Natural killer cell (primary cell): ENCODE measurements around the gene USP48. TPM values are rescaled to one million over a fixed set of nuclear protein-coding genes. Genes with fewer than 3 reads are reported as not detected.

ENCODE experiments used
- ATAC-seq, 3 donors: fragments of 150-1000 bp in 2 of 3; fragments of 200-7000 bp in 1 of 3; cut with Tn5 transposase; 1 replicate in 1 of 3; 2 replicates in 2 of 3; pipeline ENCODE4 v1.10.0; 2021; ENCODE audit warnings: mild to moderate bottlenecking in 2 of 3, moderate library complexity in 2 of 3
- DNase-seq, 2 donors: peaks; one replicate each; pipeline versions ENCODE4 v3.0.0 to v3.0.0-alpha.2; 2013 to 2021; ENCODE audit warnings: mixed read lengths in 1 of 2
- H3K27ac ChIP-seq: one replicate; pipeline ENCODE4 v1.5.1; 2013; ENCODE audit warnings: mild to moderate bottlenecking, low read length
- H3K27me3 ChIP-seq: one replicate; pipeline ENCODE4 v1.6.1; 2013; ENCODE audit warnings: low read length; ENCODE audit not compliant: control insufficient read depth, insufficient read depth
- H3K36me3 ChIP-seq: one replicate; pipeline ENCODE4 v1.6.1; 2013; ENCODE audit warnings: low read length; ENCODE audit not compliant: control insufficient read depth, insufficient read depth
- H3K4me1 ChIP-seq: one replicate; pipeline ENCODE4 v1.6.1; 2013; ENCODE audit warnings: low read length; ENCODE audit not compliant: control insufficient read depth, insufficient read depth
- H3K4me3 ChIP-seq: one replicate; pipeline ENCODE4 v1.5.1; 2013; ENCODE audit warnings: low read length
- H3K9me3 ChIP-seq: one replicate; pipeline ENCODE4 v1.6.1; 2013; ENCODE audit warnings: low read length; ENCODE audit not compliant: control insufficient read depth, insufficient read depth
- H3K27ac Mint-ChIP-seq, 2 donors: one replicate each; pipeline ENCODE4 v1.8.0; 2022; ENCODE audit warnings: mild to moderate bottlenecking in 2 of 2, mixed read lengths in 2 of 2, moderate library complexity in 1 of 2
- H3K27me3 Mint-ChIP-seq, 2 donors: one replicate each; pipeline ENCODE4 v1.8.0; 2022; ENCODE audit warnings: low read depth in 2 of 2, mixed read lengths in 2 of 2
- H3K36me3 Mint-ChIP-seq: one replicate; pipeline ENCODE4 v1.8.0; 2022; ENCODE audit warnings: mixed read lengths
- H3K4me1 Mint-ChIP-seq, 2 donors: one replicate each; pipeline ENCODE4 v1.8.0; 2022; ENCODE audit warnings: mixed read lengths in 2 of 2
- H3K4me3 Mint-ChIP-seq: one replicate; pipeline ENCODE4 v1.8.0; 2022; ENCODE audit warnings: mild to moderate bottlenecking, moderate library complexity, mixed read lengths
- H3K9me3 Mint-ChIP-seq, 2 donors: one replicate each; pipeline ENCODE4 v1.8.0; 2022; ENCODE audit warnings: mixed read lengths in 2 of 2
- CTCF ChIP-seq: fragments of 200-600 bp; IDR thresholded peaks from one replicate; pipeline ENCODE4 v1.8.0; 2022; ENCODE audit warnings: antibody characterized with exemption
- whole genome bisulfite sequencing: methylation state at CpG from one replicate; pipeline ENCODE4 v1.1.7; 2013; ENCODE audit warnings: missing lambda C conversion rate; ENCODE audit not compliant: insufficient coverage; 5-methylcytosine and 5-hydroxymethylcytosine counted together
- intact Hi-C: fragments of 100-400 bp; cut with micrococcal nuclease; formaldehyde crosslinking; loops from one replicate; pipeline ENCODE4 v1.14.2; 2022
- total RNA-seq, 4 donors: library from RNA; stranded (reverse); fragments of 120-200 nt in 1 of 4; gene quantifications; one replicate each; pipeline versions ENCODE4 v1.2.3 to v1.2.4, GENCODE V29; 2013 to 2022

Gene USP48
- total RNA-seq, 3 donors from 2014 or later (not counting 1 experiment from before 2014, with no cell fraction given): 71.4 to 127 (median 90.5) TPM

GRCh38 chr1:21655259-21655658 is 127.7 kb downstream of the USP48 start:
- Mint-ChIP-seq H3K9me3 (no peaks in the 10 kb centered on the region), H3K27me3 (peaks cover 7 to 27% of the 10 kb centered on the region in 2 donors), H3K4me1 (peaks cover 6 to 26% of the 10 kb centered on the region in 2 donors), H3K4me3 (no peak overlapping the region), H3K27ac (no peak overlapping the region), H3K36me3 (no peaks in the 10 kb centered on the region)
- Histone ChIP-seq H3K27me3 (peaks cover 19% of the 10 kb centered on the region), H3K4me1 (peaks cover 21% of the 10 kb centered on the region), H3K27ac (no peak overlapping the region), H3K9me3 (no peaks in the 10 kb centered on the region), H3K4me3 (no peak overlapping the region), H3K36me3 (no peaks in the 10 kb centered on the region)
- ATAC-seq (no peak), DNase-seq (no peak)
- TF ChIP-seq CTCF: no peak
- 87% methylated on average over 4 of the region's 4 CpGs for WGBS
- intact Hi-C loops: loop anchor here (10.0 kb wide), 1 partner anchor 400 kb away; no protein-coding TSS in a partner anchor

GRCh38 chr1:21654209-21654608 is 128.7 kb downstream of the USP48 start:
- WGBS: 97% methylated on average over 6 of the region's 6 CpGs
- Mint-ChIP-seq H3K27me3 (peaks cover 10 to 25% of the 10 kb centered on the region in 2 donors), H3K9me3 (no peaks in the 10 kb centered on the region), H3K36me3 (no peaks in the 10 kb centered on the region), H3K4me1 (peaks cover 6 to 18% of the 10 kb centered on the region in 2 donors), H3K4me3 (no peak overlapping the region), H3K27ac (no peak overlapping the region)
- no peak for TF ChIP-seq CTCF
- Histone ChIP-seq H3K9me3 (no peaks in the 10 kb centered on the region), H3K4me3 (no peak overlapping the region), H3K27me3 (peaks cover 13% of the 10 kb centered on the region), H3K4me1 (peaks cover 14% of the 10 kb centered on the region), H3K36me3 (no peaks in the 10 kb centered on the region), H3K27ac (no peak overlapping the region)
- DNase-seq (no peak), ATAC-seq (no peak)
- intact Hi-C loops: loop anchor here (10.0 kb wide), 1 partner anchor 399 kb away; no protein-coding TSS in a partner anchor

GRCh38 chr1:21653744-21654100 is 129.2 kb downstream of the USP48 start:
- DNase-seq (no peak), ATAC-seq (no peak)
- no peaks in the 10 kb centered on the region for H3K36me3 ChIP-seq
- Mint-ChIP-seq H3K36me3 (no peaks in the 10 kb centered on the region), H3K27ac (no peak overlapping the region), H3K9me3 (no peaks in the 10 kb centered on the region), H3K4me1 (peaks cover 6 to 18% of the 10 kb centered on the region in 2 donors), H3K27me3 (peaks cover 15 to 29% of the 10 kb centered on the region in 2 donors), H3K4me3 (no peak overlapping the region)
- H3K27me3 ChIP-seq: peaks cover 13% of the 10 kb centered on the region
- H3K27ac ChIP-seq: no peak overlapping the region
- no peak overlapping the region for H3K4me3 ChIP-seq
- intact Hi-C loops: loop anchor here (10.0 kb wide), 1 partner anchor 399 kb away; no protein-coding TSS in a partner anchor
- H3K9me3 ChIP-seq: no peaks in the 10 kb centered on the region
- 84% methylated on average over 6 of the region's 6 CpGs for WGBS
- TF ChIP-seq CTCF: no peak
- H3K4me1 ChIP-seq: peaks cover 14% of the 10 kb centered on the region
